ENCODE data around the gene PTPA.
"Not testable (repeated sequence)": the region's sequence is repeated elsewhere in the genome, so short reads cannot be mapped to it uniquely, and the experiment has no call there.

PTPA gene

DNA sequence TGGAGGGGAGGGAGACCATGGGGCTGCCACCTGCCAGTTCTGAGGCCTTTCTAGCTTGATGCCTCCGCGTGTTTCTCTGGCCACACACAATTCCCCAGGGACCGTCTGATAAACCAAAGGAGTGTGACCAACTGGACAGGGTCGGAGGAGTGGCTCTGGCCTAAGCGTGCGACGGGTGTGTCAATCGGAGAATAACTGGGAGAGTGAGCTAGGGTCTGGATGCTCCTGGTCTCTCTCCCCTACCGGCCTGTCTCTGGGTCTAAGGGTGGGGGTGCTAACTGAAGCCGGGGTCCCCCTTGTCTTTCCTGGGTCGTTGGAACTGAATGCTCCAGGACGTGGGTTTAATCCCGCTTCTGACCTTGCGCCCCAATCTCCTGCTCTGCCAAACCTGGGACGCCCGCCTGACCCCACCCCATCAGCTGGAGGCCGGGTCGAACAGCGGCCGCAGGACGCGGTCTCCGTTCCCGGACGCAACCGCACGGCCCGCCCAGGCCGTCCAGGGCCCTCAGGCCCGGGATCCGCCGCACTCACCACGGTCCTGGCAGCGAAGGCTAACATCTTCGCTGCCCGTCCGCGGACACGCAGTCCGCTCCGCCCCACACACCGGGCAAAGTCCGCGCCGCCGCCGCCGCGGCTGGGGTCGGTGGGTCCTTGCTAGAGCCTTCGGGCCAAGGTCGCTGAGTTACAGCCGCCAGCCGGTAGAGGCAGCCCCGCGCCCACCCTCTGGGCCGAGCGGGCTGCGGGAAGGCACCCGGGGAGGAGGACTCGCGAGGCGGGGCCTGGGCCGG, 1.1 kb upstream of the PTPA start:
- DNase-seq, result no peak

DNA sequence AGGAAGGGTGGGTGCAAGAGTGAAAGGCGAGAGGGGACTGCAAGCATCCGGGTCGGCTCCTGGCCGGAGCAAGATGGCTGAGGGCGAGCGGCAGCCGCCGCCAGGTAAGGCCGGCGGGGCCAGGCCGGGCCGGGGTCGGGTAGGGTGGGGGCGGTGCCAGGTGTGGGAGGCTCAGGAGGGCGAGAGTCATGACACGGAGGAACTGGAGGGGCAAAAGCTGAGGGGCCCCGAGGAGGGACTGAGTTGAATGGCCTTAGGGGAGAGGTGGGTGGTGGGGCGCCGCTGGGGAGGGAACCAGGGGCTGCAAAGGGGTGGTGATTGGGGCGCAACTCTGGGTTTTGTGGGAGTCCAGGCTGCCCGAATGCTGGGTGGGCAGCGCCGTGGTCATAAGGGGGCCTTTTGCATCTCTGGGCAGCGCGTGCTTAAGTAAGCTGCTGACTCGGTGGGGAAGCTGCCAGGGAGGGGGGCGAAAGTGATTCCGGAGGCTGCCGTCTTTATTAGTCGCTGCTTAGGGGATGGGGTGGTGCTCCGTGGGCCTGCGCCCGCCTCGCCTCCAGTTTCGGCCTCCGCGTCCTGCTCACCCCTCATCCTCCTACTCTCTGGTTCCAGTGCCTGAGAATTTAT, 425 bp downstream of the PTPA start:
- DNase-seq, result peak; percentile 50

DNA sequence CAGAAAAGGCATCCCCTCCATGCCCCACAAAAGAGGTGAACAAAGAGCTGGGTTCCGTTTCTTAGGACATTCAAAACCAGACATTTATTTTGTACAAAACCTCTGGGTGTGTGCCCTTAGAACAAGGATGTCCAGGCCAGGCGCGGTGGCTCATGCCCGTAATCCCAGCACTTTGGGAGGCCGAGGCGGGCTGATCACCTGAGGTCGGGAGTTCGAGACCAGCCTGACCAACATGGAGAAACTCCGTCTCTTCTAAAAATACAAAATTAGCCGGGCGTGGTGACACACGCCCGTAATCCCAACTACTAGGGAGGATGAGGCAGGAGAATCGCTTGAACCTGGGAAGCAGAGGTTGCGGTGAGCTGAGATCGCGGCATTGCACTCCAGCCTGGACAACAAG, 1.3 kb downstream of the PTPA start:
- DNase-seq, result not testable (repeated sequence)

DNA sequence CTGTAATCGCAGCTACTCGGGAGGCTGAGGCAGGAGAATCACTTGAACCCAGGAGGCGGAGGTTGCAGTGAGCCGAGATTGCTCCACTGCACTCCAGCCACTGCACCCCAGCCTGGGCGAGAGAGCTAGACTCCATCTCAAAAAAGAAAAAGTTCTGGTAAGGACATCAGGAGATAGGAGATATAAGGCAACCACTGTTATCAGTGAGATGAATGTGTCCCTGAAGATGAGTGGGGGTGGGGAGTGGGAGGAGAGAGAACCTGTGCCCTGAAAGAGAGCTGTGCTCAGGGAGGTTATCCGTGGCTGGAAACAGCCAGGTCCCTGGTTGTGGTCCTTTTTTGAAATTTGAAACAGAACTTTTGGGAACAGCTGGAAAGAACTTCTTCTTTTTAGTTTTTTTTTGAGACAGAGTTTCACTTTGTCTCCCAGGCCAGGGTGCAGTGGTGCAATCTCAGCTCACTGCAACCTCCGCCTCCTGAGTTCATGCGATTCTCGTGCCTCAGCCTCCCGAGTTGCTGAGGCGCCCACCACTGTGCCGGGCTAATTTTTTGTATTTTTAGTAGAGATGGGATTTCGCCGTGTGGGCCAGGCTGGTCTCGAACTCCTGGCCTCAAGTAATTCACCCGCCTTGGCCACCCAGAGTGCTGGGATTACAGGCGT, 2.6 kb downstream of the PTPA start:
- no peak for DNase-seq

DNA sequence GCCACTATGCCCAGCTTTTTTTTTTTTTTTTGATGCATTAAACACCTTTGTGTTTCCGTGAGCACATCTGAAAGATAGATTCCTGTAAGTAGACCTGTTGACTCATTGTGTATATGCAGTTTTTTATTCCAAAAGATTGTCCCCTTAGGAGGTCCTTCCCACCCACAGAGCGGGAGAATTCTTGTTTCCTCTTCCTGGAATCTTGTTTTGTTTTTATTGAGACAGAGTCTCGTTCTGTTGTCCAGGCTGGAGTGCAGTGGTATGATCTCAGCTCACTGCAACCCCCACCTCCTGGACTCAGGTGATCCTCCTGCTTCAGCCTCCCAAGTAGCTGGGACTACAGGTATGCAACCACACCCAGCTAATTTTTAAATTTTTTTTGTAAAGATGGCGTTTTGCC, 7.6 kb downstream of the PTPA start:
- DNase-seq, result no peak

DNA sequence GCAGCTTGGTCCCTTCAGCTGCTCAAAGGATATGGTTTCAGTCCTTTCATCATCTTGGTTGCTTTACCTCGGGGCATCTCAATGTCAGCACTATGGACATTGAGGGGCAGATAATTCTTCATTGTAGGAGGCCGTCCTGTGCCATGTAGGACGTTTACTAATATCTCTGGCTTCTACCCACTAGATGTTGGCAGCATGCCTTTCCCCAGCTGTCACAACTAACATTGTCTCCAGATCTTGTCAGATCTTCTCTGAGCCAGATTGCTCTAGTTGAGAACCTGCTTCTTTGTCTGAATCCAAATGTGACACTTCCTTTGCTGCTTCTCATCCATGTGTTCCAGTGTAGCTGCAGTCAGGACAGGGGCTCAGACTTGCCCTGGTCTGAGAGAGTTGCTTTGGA, 10.3 kb downstream of the PTPA start:
- DNase-seq, result no peak

DNA sequence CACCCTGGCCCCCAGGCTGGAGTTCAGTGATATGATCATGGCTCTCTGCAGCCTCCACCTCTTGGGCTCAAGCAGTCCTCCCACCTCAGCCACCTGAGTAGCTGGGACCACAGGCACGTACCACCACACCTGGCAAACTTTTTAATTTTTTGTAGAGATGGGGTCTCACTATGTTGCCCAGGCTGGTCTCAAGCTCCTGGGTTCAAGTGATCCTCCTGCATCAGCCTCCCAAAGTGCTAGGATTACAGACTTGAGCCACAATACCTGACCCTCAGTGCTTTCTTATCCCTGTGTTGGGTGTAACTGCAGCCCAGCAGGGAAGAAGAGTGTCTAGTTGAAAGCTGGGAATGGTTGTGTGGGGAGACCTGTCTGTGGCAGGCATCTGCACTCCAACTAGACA, 10.9 kb downstream of the PTPA start:
- DNase-seq, result no peak

DNA sequence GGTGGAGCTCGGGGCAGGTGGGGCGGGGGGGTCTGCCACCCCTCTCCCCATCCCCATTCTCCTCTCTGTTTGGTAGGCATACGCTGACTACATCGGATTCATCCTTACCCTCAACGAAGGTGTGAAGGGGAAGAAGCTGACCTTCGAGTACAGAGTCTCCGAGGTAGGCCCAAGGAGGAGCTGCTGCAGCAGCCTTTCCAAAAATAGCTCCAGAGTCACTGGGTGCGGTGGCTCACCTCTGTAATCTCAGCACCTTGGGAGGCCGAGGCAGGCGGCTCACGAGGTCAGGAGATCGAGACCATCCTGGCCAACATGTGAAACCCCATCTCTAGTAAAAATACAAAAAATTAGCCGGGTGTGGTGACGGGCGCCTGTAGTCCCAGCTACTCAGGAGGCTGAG, 11.8 kb downstream of the PTPA start:
- DNase-seq, result not testable (repeated sequence)

DNA sequence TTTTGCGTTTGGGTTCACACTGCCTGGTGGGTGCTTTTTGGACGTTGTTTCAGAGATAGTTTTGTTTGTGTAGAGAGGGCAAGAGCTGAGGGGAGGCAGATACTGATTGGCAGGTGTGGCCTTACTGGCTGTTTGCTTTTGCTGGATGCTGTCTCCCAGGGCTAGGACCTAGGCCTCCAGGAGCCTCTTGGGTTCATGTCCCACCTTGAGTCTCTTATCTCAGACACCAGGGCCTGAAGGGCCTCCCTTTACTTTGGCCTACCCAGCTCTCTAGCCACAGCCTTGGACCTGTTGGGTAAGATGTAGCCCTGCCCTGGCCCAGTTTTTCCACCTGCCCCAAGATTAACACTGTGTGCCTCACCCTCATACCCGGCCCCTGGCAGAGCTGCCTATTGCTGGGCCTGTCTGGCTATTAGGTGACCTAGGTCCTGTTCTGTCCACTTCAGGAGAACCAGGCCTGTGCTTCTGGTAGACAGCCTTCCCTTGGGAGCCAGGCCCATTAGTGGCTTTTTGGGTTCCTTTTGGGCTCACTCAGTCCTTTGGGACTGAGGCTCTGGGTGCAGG, 13.4 kb downstream of the PTPA start:
- no peak for DNase-seq

DNA sequence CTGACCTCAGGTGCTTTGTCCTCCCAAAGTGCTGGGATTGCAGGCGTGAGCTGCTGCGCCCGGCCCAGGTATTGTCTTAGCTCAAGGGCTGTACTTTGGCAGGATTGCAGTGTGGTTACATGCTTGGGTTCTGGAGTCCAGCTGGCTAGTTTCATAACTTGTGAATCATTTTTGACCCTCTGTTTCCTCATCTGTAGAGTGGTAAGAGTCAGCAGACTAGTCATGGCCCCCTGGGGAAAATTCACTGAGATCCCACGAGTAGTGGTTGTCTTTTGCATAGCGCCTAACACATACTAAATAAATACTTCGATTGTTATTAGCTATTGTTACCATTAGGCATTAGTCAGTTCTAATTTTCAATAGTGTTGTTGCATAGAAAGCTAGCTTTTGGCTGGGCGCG, 14.3 kb downstream of the PTPA start:
- no peak for DNase-seq

DNA sequence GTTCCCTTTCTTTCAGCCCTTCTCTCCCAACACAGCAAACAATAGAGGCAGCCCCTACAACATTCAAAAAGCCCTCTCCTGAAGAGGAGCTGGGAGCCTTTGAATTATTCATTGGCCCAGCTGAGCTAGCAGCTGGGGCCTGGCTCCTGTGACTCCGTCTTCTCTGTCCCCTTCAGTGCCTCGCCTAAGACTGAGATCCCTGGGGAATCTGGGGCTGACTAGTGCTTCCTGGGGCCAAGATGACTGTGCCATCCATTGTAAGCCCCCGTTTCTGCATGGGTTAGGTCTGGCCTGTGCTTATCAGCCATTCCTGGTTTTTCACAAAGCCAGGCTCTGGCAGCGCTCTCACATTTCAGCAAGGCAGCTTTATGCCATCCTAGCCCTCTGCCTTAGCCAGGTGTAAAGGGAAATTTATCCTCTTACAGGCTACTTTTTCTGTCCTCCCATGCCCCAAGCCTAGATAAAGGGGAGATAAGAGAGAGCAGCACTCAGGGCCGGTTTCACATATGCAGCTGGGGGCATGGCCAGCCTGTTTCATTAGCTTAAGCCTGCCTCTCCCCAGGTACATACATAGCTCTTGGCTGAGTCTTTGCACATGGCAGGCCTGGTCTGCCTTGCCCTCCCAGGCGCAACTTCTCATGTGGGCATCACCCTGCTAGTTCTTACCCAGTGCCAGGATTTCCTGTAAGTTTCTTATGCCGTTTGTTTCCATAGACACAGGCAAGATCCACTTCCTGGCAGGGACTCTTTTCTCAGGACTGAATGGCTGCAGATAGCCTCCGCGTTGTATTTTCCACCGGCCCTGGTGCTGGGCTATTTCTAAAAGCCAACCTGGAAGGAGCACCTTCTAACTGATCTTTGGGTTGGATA, 15.8 kb downstream of the PTPA start:
- no peak for DNase-seq

DNA sequence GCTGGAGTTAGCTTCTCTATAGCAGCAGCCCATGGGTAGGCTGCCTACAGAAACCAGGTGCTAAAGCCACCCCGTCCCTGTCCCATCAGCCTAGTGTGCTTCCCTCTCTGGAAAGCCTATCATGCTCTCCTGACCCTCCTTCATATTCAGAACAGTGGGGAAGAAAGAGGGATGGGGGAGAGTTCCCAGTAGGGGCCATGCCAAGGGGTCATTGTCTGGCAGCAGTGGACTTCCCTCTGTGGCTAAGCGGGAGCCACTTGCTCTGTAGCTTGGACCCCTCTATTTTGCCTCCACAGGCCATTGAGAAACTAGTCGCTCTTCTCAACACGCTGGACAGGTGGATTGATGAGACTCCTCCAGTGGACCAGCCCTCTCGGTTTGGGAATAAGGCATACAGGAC, 17.5 kb downstream of the PTPA start:
- no peak for DNase-seq

DNA sequence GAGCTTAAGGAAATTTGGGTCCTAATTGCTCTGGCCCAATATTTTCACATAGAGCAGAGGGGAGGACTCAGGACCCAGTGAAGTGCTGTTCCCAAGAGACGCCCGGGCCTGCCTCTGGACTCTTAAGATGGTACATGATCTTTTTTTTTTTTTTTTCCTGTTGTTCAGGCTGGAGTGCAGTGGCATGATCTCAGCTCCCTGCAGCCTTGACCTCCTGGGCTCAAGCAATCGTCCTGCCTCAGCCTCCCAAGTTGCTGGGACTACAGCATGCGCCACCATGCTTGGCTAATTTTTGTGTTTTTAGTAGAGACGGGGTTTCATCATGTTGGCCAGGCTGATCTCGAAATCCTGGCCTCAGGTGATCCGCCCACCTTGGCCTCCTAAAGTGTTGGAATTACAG, 19.1 kb downstream of the PTPA start:
- not testable (repeated sequence) for DNase-seq

DNA sequence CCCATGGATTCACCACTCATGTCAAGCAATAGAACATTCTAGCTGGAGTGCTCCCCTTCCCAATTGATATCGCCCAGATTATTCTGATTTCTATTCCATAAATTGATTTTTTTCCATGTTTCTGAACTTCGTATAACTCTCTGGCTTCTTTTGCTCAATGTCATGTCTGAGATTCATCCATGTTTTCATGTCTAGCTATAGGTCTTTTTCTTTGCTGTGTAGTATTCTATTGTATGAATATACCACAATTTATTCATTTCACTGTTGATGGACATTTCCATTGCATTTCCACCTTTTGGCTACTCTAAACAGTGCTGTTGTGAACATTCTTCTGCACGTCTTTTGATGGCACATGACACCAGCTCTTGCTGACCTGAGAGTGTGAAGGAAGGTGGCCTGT, 19.6 kb downstream of the PTPA start:
- no peak for DNase-seq

DNA sequence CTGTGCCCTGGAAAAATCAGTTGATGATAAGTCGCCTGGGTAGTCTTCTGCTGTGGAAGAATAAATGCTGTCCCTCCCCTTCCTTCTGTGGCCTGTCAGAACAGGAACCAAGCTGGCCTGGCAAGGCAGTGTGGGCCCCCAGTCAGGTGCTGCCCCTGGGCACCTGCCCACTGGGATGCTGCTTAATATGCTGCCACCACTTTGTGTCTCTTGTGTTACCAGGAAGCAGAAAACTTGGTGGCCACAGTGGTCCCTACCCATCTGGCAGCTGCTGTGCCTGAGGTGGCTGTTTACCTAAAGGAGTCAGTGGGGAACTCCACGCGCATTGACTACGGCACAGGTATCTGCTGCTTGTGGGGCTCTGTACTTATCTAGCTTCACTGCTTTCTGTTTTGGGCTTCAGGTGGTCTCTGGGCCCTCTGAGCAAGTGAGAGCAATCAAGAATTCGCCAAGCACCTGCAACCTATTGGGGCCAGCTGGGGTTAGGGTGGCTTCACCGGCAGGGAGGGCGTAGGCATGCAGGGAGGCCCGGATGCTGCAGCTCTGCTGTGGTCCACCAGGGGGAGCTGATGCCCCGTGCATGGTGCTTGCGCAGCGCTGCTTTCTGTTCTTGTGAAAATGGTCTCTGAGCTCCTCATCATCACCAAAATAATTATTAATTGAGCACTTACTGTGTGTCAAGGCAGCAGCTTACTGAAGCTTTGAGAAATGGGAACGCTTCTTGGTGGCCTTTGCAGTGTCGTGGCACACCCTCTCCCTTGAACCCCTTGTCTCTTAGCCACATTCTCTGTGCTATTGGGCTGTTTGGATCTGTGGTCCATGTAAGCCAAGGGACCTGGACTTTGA, 20.3 kb downstream of the PTPA start:
- DNase-seq, result peak; percentile 87

DNA sequence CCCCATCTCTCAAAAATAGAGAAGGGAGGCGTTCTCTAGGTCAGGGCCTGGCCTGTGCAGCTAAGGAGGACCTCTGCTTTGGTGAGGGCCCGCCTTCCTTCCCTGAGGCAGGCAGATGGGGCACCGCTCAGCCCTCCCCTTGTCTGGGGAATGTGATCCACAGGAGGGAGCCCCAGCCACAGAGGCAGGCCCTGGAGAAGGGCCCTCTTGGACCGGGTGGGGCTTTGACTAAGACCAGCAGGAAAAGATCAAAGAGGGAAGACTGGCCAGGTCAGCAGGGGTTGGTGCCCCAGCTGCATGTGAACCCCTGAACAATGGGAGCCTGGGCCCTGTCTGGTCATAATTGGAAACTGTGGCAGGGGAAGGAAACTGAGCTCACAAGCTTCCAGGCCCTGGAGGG, 21.9 kb downstream of the PTPA start:
- no peak for DNase-seq

DNA sequence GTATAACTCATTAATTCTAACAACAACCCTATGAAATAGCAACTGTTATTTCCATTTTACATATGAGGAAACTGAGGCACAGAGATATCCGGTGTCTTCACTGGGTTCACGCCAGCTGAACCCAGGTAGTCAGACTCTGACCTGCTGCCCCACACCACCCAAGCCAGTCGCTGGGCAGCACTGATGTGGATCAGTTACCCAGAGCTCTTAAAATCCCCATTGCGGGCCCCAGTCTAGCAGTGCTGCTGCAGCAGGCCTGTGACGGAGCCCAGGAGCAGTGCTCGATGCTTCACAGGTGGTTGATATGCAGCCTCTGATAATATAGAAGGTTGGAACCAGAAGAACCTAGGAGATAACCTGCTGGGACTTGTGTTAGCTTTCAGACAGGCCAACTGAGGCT, 24.3 kb downstream of the PTPA start:
- DNase-seq, result no peak

DNA sequence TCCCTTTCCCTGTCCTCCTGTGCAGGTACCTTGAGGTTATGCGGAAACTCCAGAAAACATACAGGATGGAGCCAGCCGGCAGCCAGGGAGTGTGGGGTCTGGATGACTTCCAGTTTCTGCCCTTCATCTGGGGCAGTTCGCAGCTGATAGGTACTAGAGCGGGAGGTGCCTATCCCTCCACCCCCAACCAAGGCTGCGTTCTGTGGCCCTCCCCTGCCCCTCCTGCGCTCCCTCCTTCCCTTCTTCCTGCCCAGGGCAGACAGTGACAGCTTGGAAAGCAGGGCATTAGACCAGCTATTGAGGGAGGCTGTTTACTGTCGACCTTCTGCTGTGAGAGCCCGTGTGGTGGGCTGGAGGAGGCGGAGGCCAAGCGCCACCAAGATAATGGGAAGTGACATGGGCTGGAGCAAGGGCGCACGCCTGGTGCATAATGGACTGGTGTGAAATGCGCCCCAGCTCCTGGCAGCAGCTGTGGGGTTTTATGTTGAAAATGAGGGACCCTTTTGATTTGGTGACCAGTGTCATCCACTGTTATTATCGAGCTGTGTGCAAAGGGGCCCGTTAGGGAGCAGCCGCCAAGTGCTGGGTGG, 25.3 kb downstream of the PTPA start:
- DNase-seq, result no peak

DNA sequence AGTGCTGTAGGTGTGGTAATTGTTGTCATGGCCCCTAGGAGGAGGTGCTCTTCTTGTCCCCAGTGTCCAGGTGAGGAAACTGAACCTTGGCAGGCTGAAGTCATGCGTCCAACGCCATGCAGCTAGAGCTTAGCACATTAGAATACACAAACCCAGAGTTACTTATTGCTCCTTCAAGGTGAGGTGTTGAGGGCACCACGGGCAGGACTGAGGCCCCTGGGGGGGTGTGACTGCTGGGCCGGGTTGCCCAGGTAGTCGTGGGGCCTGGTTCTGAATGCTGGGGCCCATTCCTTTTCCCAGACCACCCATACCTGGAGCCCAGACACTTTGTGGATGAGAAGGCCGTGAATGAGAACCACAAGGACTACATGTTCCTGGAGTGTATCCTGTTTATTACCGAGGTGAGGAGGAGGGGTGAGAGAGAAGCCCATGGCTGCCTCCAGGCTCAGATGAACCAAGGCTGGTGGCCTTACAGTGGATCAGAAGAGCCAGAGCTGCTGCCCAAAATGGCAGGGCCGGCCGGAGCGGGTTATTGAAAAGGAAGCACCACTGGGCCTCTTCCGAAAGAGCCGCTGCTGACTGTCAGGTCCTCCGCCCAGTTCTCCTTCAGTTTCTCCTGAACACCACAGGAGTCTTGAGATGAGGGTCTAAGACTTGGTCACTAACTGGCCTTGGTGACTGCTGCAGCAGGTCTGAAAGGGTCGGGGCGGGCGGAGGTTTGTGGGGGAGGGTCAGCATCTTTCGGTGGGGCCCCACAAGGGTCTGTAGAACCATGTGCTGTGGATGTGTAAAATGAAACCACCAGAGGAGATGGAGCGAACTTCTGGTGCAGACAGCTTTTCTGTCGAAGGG, 26.3 kb downstream of the PTPA start:
- no peak for DNase-seq

DNA sequence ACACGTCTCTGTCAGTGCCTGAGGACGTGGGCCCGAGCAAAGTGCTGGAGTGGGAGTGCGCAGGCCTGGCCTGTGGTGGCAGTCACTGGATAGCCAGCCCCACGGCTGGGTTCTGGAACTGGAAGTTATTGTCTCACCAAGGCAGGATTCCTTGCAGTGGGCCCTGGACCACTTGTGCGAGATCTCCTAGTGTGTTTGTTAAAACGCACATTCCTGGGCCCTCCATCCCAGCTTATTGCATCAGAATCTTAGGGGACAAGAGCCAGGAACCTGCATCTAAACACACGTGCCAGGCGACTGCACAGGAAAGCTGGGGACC, 26.9 kb downstream of the PTPA start:
- no peak for DNase-seq
